Measurements from ENCODE around the gene GRK4.

Gene GRK4

DNA sequence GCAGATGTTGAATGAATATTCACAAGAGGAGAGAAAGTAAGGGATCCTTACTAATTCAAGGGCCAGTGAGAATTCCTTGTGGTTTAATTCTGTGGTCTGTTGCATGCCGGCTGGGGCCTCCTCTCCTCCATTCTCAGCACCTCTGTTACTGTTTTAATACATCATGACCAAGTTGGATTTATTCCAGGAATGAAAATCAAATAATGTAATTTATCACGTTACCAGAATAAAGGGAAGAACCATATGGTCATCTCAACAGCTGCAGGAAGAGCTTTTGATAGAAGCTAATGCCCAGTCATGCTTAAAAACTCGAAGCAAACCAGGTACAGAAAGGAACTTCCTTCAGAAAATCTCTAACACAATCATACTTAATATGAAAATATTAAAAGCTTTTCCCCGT, 54.1 kb downstream of the GRK4 start:
- DNase-seq = no peak

DNA sequence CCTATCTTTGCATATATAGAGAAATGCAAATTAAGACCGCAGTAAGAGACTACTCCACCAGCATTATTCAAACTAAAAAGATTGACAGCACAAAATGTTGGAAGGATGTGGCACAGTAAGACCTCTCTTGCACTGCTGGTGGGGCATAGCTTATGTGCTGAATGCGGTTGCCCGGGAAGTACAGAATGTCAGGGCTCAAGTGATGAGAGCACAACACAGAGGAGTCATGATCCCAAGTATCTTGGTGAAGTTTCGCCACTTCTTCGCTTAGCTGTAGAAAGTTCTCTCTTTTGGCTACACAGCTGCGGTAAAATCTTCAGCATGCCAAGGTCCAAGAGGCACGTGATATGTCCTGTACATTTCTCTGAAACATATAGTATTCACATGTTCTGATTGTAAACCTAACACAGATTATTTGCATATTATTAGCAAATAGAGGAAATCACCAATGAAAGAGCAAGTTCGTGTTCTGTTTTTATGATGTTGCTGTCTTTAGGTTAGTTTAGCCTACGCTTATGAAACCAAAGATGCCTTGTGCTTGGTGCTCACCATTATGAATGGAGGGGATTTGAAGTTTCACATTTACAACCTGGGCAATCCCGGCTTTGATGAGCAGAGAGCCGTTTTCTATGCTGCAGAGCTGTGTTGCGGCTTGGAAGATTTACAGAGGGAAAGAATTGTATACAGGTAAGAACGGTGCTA, 55.9 kb downstream of the GRK4 start:
- DNase-seq = no peak

DNA sequence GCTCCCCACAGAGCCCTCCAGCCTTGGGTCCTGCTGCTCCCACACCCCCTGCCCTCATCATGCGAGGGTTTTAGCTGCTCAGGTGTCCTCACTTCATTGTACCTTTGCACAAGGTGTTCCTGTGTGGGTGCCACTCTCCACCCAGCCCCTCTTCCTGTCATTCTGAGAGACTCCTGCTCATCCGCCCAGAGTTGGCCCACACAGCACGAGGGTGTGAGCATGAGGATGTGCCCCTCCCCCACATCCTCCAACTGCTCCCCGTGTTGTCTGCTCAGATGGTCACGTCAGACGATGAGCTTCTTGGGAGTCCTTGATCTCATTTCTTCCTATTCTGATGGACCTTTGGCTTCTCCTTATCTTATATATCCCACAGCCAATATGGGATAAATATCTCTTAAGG, 57.8 kb downstream of the GRK4 start:
- no peak for DNase-seq

DNA sequence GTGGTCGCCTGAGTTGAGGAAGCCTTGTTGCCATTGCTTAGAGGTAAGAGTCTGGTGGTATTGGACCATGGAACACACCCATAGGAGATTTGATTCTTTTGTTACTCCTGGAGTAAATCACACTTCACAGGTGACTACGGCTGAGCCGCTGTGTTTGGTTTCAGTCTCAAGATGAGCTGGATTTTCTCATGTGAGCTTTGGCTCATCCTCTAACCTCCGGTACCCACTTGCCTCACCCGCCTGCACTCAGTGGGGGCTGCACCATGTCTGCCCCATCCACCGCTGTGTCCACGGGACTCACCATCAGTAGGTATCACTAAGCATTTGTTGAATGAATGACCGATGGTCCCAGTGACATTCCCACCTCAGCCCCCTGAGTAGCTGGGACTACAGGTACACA, 58.3 kb downstream of the GRK4 start:
- DNase-seq = no peak

DNA sequence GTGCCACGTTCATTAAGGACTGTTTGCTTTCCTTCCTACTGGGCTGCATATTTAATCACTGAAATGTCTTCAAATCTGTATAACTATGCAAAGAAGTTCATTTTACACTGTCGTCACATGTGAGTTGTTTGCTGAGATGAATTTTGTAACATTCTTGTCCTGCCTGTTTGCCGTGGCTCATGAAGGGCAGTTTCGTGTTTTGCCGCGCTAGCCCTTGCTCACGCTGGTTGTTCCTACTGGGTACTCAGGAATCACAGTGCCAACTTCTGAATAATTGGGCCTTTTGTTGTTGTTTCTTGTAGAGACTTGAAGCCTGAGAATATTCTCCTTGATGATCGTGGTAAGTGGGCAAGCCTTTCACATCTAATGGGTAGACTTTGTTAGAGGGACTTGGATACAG, 58.7 kb downstream of the GRK4 start:
- no peak for DNase-seq

DNA sequence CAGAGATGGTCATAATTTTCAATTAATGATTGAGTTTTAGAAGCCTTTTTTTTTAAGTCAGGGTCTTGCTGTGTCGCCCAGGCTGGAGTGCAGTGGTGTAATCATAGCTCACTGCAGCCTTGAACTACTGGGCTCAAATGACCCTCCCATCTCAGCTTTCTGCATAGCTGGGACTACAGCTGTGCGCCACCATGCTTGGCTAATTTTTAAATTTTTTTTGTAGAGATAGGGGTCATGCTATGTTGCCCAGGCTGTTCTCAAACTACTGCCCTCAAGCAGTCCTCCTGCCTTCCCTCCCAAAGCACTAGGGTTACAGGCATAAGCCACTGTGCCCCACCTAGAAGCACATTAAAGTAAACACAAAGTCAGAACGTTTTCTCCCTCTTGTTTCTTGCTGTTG, 59.3 kb downstream of the GRK4 start:
- no peak for DNase-seq

DNA sequence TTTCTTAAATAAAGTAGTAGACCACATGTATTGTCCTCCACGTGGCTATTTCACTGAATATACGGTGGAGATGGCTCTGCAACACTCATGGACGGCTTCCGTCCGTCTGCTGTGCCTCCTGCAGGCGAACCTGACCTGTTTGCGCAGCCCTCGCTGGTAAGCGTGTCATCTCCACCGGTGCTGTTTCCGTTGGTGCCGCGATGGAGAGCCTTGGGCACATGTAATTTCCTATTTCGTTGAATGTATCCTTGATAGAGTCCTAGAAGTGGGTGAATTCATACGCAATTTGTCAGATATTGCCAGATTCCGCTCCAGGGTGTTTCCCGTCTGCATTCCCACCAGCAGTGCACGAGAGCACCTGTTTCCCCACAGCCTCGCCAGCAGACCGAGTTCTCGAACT, 62.5 kb downstream of the GRK4 start:
- no peak for DNase-seq

DNA sequence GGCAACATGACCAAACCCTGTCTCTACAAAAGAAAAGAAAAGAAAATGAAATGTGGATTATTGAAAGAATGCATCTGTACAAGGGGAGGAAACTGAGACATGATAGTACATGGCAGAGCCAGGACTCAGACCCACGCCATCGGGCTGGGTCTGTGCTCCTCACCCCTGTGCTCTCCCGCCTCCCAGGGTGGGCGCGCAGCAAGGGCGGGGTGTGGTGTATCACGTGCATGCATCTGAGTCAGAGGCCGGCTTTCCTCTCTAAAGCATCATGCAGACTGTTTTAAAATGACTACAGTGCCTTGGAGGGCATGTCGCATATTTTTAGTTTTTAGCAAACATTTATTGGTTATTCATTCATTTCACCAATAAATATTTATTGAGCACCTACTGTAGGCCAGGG, 63.2 kb downstream of the GRK4 start:
- DNase-seq = no peak

DNA sequence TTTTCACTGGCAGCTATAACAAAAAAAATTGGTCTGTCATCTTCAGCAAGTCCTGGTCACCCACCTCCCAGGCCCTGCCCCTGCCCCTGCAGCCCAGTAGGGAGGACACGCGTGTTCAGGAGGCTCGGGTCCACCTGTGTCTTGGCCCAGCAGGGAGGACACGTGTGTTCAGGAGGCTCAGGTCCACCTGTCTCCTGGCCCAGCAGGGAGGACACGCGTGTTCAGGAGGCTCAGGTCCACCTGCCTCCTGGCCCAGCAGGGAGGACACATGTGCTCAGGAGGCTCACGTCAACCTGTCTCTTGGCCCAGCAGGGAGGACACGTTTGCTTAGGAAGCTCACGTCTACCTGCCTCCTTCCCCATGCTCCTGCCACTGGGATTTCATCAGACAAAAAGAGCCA, 66.1 kb downstream of the GRK4 start:
- DNase-seq = no peak

DNA sequence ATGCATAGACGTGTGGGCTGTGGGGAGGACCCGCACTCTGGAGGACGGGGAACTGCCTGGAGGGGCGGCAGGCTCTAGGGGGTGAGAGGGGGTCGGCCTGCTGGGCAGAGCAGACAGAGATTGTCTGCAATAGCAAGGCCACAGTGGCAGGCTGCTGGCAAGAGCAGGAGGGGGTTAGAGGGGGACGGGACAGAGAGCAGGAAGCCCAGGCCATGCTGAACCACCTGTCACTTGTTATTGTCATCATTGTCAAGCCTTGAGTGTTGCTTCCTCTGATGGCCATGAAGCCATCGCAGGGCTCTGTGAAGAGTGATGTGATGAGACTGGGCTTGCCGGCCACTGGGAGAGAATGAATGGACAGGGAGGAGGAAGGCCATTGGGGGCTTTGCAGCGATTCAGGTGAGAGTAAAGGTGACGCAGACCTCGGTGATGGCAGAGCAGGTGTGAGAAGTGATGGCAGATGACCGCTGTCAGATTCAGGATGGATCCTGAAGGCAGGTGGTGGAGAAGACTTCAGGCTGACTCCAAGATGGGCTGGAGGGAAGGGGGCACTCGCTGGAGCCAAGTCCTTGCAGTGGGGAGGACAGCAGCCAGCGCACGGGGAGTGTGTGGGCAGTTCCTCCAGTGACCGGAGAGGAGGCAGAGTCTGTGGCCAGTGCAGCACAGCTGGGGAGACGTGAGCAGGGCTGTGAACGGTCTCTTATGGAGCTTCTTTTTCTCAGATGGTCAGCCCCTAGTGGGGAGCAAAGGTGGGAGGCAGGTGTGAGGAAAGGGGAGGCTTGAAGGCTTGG, 67.4 kb downstream of the GRK4 start:
- DNase-seq = no peak

DNA sequence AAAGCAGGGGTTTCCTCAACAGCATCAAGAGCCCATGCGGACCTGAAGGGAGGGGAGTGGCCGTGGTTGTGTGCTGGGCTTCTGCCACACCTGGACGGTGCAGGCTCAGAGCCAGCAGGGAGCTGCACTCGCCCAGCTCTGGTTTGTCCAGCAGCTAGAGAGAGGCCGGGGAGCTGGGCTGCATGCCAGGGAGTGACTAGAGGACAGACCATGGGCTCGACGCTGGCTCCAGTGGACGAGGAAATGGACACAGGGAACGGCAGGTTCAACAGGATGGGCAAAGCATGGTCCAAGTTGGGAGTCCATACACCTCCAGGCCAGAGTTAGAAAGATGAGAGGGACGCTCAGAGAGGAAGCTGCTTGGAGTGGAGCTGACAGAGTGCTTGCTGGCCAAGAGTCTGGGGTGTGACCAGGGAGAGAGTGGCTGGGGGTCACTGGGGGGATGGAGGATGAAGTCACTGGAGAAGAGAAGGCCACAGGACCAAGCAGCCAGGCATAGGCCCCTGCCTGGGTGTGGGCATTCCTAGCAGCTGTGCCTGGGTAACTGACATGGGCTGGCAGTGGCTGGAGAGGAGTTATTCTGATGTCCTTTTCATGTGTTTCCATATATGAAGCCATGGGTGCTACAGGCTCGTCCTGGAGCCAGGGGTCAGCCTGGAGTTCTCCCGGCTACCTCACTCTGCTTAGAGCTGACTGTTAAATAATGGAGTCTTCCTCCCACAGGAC, 68.1 kb downstream of the GRK4 start:
- no peak for DNase-seq

DNA sequence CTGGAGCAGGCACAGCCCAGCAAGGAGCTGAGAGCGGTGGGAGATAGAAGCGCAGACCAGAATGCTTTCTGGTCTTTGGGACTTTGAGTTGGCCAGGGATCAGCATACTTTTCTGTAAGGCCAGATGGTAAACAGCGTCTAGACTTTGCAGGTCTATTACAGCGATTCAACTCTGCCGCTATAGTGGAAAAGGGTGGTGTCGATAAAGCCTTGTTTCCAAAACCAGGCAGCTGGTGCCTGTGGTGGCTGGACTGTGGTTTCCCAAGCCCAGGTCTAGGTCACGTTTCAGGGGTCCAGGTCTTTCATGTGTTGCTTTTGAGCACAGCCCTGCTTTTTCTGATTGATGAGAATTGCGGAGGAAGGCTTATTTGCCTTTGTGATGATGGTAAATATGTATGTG, 70.9 kb downstream of the GRK4 start:
- no peak for DNase-seq

DNA sequence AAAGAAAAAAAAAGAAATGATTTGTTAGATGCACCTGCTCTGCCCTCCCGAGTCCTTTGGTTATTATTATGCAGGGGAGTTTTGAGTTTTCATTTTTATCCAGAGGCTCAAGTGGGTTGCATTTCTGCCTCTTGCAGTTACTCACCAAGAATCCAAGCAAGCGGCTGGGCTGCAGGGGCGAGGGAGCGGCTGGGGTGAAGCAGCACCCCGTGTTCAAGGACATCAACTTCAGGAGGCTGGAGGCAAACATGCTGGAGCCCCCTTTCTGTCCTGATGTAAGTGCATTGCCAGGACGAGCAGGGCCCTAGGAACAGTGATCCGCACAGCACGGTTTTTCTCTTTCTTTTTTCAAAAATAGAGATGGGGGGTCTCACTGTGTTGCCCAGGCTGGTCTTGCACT, 71.9 kb downstream of the GRK4 start:
- DNase-seq = no peak

DNA sequence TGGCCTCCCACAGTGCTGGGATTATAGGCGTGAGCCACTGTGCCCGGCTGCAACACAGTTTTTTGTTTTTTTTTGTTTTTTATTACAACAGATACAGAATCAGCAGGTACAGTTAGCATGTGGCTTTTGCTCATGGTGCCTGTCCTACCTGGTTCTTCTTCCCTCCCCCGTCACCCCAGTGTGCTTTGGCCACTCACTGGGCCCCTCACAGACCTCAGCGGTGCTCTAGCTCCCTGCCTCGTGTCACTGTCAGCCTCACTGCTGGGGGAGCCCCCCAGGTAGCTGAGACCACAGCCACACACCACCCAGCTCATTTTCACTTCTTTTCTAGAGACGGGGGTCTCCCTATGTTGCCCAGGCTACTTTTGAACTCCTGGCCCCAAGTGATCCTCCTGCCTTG, 72.3 kb downstream of the GRK4 start:
- no peak for DNase-seq

DNA sequence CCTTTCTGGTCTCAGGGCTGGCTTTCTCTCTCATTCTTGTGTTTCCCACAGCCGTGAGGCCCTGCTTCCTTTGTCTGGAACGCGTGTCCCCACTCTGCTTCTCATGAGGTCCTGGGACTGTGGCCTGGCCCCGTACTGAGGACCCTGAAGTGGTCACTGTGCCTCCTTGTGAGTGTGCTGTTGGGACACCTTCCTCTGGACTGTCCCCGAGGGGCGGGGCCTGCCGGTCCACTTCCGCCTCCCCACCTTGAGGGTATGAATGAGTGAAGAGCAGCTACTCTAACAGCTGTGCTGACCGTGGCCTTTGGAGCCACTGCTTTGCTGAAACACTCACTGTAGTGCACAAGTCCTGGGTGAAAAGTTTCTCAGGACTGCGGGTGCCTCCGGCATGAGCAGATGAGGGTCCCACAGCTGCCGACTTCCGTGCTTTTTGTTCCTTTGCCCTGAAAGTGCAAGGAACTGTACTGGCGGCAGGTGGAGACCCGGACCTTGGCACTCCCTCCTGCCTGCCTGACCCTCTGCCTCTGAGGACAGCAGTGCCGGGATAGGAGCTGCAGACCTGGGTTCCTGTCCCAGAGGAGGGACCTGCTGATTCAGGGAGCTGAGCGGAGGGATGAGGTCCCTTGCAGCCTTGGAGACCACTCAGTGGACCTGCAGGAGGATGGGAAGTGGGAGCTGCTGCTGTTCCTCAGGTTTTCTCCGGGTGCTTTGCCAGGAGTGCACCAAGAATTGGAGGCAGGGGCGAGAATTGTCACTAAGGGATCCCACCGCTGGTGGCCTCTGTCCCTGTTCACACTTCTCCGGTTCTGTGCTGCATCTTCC, 73.0 kb downstream of the GRK4 start:
- no peak for DNase-seq

DNA sequence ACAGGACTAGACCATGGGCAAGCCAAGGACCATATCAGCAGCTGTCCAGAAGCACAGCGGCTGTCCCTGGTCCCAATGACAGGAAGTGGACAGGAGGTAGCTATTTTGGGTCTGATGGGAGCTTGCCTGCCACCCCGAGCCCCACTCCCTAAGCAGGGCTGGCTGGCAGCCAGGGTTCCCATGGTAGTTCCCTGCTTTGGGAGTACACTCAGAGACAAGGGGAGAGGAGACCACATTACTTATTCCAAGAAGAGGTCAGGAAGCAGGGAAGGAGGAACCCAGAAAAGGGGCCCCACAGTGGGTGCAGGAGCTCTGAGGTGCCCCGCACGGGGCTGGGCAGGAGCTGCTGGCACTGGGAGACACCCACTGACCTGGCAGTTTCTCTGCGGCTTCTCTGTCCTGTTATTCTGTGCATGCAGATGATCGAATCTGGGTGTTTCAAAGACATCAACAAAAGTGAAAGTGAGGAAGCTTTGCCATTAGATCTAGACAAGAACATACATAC, 74.6 kb downstream of the GRK4 start:
- DNase-seq = no peak

DNA sequence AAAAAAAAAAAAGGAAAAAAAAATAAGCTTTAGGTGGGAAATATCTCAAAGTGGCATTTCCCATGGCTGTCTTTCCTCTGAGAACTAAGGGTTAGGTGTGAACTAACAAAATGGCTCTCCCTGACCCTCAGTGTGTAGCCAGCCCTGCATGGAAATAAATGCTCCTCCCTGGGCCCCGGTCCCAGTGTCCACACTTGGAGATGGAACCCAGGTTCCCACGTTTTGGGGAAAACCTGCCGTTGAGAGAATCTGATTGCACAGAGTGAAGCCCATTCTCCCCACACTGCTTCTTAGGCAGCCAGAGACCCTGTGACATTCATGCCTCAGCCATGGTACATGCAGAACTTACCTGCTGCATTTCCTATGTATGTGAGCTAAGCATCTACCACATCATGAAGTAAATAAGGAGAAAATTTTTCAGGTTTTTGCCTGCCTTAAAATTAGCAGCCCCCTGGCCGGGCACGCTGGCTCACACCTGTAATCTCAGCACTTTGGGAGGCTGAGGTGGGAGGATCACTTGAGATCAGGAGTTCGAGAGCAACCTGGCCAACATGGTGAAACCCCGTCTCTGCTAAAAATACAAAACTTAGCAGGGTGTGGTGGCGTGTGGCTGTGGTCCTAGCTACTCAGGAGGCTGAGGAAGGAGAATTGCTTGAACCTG, 76.5 kb downstream of the GRK4 start:
- no peak for DNase-seq

DNA sequence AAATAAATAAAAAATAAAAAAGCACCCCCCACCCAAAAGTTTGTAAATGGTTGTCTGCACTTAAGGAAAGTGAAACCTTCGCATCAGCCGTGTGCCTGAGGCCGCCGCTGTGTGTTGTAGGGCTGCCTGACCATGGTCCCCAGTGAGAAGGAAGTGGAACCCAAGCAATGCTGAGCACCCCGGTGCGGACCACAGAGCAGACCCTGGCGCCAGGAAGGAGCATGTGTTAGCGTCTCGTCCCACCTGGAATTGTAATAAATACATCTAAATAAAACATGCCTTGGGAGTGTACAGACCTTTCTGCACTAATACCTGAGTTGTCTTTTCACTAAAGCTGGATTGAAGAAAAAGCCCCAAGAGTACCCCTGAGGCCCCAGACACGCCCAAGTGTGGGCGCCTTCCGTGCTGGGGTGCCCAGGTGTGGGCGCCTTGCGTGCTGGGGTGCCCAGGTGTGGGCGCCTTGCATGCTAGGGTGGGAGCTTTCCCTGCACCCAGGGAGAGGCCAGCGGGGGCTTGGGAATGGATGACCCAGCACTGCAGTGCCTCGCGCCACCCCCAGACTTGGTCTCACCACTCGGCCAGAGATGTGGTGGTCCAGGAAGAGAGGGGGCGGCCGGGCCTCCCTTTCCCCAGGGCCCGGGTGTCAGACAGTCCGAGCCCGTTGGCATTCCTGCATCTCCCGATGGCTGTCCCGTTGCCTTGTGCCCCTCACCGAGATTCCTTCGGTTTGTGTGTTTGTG, 77.3 kb downstream of the GRK4 start:
- no peak for DNase-seq

DNA sequence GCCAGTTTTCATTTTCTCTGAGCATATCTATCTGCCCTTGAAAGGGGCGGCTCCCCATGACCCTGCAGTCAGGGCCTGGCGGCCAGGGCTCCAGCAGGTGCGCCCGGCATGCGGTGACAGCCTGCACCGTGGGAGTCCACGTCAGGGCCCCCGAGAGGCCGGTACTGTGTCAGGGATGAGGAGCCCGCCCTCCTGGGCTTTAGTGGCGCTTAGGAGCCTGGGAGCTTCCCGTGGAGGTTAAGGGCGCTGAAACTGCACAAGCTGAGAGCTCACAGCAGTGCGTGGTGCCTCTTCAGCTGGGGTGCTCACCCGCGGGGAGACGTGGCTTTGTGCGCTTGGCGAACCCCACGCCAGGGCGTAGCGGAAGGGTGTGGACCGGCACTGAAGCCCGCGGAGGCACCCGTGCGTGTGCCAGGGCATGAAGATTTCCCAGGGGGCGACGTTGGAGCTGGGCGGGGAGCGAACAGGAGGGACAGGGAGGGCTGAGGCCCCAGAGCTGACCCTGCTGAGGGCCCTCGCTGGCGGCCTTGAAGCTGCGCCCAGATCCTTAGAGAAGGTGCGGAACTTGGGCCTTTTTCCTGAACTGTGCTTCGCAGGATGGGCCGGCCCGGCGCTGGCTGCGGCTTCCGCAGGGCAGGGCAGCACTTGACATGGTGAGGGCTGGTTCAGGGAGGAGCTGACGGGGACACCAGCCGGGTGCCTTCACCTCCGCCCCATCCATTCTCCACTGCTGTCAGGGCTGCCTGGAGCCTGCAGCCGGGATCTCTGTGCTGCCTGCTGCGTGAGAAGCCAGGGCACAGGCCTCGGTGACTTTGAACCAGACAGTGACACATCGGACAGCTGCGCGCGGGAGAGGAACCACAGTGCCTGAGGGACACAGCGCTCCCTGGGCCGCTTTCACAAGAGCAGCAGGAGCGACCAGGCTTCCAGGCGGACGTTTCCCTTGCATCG, 78.1 kb downstream of the GRK4 start:
- DNase-seq = peak; percentile 34

DNA sequence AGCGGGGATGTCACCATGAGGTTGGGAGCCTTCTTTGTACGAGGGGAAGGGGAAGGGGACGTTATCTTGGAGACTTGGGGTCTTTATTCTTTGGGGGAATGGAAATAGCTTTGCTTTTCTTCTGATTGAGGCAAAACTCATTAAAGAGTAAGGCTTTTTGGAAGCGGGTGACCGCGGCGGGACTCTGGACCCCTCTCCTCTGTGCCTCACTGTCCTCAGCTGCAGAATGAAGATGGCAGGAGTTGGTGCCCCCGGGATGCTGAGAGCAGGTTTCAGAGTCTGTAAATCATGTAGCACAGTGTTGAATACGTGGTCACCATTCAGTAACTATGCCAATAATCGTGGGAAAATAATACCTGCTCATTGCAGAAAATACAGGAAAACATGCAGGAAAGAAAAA, 78.9 kb downstream of the GRK4 start:
- DNase-seq = no peak

Data from midbrain (tissue), 1 donor.